HL-60 (cell line): ENCODE data around the gene SP9.

Experiments
- GABPA ChIP-seq: IDR thresholded peaks from 2 replicates; pipeline ENCODE4 v1.6.1; 2012; ENCODE audit warnings: low read depth
- POLR2AphosphoS5 ChIP-seq: IDR thresholded peaks from 2 replicates; pipeline ENCODE4 v1.6.1; 2012; ENCODE audit warnings: low read depth
- SPI1 ChIP-seq: IDR thresholded peaks from 2 replicates; pipeline ENCODE4 v1.6.1; 2012; ENCODE audit warnings: low read depth, mild to moderate bottlenecking, borderline replicate concordance
- TF ChIP-seq, protein P1 (sequence below): IDR thresholded peaks from one replicate; pipeline ENCODE4 v1.5.1; 2011; ENCODE audit warnings: low read length, control low read depth, inconsistent platforms; ENCODE audit not compliant: insufficient read depth
- TF ChIP-seq, protein P2 (sequence below): IDR thresholded peaks from 2 replicates; pipeline ENCODE4 v1.6.1; 2012; ENCODE audit warnings: low read depth; ENCODE audit not compliant: insufficient replicate concordance

DNA sequence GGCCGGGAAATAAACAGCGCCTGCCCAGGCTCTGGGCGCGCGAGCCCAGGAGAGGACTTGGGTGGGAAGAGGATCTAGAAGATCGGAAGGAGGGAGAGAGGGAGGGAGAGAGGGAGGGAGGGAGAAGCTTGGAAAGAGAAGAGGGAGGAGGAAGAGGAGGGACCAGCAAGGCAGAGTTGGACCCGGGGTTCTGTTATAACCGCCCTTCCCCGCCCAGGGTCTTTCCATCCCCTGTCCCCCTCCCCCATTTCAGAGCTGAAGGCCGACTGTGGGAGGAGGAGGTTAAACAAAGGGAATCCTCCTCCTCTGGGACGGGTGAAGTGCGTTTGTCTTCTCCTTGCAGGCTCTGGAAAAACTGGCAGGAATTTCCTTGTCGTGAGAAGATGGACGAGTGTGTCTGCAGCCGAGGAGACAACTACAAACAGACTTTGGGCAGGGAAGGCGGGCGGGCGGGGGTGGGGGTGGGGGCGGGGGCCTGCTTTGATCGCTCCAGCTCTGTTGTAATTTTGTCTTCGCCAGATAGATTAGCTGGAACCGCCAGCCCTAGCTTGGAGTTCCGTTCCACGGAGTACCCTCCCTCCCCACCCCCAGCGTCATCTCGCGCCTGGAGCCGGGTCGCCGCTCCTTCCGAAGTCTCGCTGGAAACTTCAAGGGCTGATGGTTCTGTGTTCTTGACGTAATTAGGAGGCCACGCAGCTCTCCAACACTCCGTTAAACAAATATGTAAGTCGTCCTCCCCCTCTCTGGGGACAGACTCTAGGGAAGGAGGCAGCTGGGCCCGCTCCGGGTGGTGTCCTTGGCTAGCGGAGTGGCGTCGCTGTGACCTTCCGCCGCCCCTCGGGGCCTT lies 6.4 kb upstream of the SP9 start:
- TF ChIP-seq, protein P1, sequence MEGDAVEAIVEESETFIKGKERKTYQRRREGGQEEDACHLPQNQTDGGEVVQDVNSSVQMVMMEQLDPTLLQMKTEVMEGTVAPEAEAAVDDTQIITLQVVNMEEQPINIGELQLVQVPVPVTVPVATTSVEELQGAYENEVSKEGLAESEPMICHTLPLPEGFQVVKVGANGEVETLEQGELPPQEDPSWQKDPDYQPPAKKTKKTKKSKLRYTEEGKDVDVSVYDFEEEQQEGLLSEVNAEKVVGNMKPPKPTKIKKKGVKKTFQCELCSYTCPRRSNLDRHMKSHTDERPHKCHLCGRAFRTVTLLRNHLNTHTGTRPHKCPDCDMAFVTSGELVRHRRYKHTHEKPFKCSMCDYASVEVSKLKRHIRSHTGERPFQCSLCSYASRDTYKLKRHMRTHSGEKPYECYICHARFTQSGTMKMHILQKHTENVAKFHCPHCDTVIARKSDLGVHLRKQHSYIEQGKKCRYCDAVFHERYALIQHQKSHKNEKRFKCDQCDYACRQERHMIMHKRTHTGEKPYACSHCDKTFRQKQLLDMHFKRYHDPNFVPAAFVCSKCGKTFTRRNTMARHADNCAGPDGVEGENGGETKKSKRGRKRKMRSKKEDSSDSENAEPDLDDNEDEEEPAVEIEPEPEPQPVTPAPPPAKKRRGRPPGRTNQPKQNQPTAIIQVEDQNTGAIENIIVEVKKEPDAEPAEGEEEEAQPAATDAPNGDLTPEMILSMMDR = no peak
- TF ChIP-seq, protein P2, sequence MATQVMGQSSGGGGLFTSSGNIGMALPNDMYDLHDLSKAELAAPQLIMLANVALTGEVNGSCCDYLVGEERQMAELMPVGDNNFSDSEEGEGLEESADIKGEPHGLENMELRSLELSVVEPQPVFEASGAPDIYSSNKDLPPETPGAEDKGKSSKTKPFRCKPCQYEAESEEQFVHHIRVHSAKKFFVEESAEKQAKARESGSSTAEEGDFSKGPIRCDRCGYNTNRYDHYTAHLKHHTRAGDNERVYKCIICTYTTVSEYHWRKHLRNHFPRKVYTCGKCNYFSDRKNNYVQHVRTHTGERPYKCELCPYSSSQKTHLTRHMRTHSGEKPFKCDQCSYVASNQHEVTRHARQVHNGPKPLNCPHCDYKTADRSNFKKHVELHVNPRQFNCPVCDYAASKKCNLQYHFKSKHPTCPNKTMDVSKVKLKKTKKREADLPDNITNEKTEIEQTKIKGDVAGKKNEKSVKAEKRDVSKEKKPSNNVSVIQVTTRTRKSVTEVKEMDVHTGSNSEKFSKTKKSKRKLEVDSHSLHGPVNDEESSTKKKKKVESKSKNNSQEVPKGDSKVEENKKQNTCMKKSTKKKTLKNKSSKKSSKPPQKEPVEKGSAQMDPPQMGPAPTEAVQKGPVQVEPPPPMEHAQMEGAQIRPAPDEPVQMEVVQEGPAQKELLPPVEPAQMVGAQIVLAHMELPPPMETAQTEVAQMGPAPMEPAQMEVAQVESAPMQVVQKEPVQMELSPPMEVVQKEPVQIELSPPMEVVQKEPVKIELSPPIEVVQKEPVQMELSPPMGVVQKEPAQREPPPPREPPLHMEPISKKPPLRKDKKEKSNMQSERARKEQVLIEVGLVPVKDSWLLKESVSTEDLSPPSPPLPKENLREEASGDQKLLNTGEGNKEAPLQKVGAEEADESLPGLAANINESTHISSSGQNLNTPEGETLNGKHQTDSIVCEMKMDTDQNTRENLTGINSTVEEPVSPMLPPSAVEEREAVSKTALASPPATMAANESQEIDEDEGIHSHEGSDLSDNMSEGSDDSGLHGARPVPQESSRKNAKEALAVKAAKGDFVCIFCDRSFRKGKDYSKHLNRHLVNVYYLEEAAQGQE = no peak
- TF ChIP-seq POLR2AphosphoS5 (no peak), GABPA (no peak), SPI1 (no peak)
